ENCODE results near the gene HOXC9. TPM values are rescaled to one million over a fixed set of nuclear protein-coding genes. Genes with fewer than 3 reads are reported as not detected.

HOXC9 gene
- total RNA-seq, 4 donors from 2014 or later: 1.7 to 13.2 (median 1.9) TPM; not detected in 1

DNA sequence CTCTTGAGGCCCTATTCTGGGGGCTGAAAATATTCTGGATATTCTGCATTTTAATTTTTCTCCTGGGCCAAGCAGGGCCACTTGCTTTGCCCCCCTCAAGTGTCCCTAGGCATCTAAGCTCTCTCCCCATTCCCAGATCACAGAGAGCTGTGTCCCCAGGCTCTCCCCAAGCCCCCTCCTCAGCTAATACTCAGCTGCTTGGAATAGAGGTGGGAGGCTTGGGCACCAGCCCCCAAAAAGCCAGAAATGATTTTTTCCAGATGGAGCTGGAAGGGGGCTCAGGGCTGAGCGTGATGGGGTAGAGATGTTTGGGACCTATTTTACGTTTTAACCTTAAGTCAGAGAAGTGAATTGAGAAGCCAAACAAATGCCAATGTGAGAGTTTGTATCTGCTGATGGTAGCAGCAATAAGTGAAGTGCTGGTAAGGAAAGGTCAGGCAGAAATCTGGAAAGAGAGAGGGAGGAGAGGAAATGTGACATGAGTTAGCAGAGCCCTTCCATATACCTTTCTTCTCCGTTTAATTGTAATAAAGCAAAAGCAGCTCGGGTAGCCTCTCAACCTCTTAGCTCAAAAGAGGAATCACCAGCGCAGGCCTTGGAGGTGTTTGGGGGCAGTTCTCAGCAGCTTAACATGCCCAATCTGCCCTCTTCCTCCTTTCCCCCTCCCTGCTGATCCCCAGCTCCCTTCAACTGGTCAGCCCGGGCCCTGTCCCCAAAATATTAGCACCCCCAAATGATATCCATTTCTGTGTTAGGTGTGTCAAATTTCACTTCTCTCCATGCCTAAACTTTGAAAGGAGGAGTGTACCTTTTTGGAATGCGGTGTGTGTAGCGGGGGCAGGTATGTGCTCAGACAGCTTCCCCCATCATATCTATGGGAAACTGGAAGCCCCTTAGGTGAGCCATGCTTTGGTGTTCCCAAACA is 23.3 kb downstream of the HOXC9 start:
- H3K9me3 ChIP-seq: no peaks in the 10 kb centered on the region
- no peak for DNase-seq
- no peaks in the 10 kb centered on the region for H3K27me3 ChIP-seq
- H3K4me1 ChIP-seq: peaks cover 0 to 23% (median 0%) of the 10 kb centered on the region in 4 donors
- peak overlapping the region in 1 of 4 donors; percentile 14 for H3K4me3 ChIP-seq
- TF ChIP-seq, protein P1, sequence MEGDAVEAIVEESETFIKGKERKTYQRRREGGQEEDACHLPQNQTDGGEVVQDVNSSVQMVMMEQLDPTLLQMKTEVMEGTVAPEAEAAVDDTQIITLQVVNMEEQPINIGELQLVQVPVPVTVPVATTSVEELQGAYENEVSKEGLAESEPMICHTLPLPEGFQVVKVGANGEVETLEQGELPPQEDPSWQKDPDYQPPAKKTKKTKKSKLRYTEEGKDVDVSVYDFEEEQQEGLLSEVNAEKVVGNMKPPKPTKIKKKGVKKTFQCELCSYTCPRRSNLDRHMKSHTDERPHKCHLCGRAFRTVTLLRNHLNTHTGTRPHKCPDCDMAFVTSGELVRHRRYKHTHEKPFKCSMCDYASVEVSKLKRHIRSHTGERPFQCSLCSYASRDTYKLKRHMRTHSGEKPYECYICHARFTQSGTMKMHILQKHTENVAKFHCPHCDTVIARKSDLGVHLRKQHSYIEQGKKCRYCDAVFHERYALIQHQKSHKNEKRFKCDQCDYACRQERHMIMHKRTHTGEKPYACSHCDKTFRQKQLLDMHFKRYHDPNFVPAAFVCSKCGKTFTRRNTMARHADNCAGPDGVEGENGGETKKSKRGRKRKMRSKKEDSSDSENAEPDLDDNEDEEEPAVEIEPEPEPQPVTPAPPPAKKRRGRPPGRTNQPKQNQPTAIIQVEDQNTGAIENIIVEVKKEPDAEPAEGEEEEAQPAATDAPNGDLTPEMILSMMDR (IDR thresholded peaks at IDR 0.05): no peak
- no peak for TF ChIP-seq POLR2A (IDR thresholded peaks at IDR 0.05)
- peak overlapping the region in 3 of 4 donors; percentile 56 to 94 (median 63) for H3K27ac ChIP-seq
- H3K36me3 ChIP-seq: no peaks in the 10 kb centered on the region

DNA sequence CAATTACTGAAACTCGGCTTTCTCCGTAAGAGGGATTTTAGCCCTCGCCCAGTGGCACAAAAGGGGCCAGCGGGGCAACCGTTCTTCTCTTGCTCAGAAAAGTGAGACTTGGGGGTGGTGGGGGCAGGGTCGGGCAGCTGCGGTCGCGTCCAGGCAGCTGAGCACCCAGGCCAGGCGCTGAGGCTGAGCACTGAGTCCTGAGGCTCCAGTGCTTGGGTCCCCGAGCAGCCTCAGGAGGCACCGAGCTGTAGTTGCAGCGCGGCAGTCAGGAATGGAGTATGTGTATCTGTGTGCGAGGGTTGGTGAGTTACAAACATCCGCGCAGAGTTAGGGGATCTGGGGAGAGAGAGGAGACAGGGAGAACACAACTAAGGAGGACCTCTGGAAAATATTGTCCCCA is 24.2 kb downstream of the HOXC9 start:
- Histone ChIP-seq H3K27ac (peak overlapping the region in 3 of 4 donors; percentile 63 to 94 (median 65)), H3K4me3 (peak overlapping the region in 1 of 4 donors; percentile 33), H3K36me3 (no peaks in the 10 kb centered on the region), H3K4me1 (peaks cover 0 to 30% (median 0%) of the 10 kb centered on the region in 4 donors), H3K9me3 (no peaks in the 10 kb centered on the region), H3K27me3 (no peaks in the 10 kb centered on the region)
- TF ChIP-seq POLR2A (IDR thresholded peaks at IDR 0.05): no peak
- TF ChIP-seq, protein P1 (IDR thresholded peaks at IDR 0.05): no peak
- DNase-seq: peak in 1 of 3 donors; percentile 43

DNA sequence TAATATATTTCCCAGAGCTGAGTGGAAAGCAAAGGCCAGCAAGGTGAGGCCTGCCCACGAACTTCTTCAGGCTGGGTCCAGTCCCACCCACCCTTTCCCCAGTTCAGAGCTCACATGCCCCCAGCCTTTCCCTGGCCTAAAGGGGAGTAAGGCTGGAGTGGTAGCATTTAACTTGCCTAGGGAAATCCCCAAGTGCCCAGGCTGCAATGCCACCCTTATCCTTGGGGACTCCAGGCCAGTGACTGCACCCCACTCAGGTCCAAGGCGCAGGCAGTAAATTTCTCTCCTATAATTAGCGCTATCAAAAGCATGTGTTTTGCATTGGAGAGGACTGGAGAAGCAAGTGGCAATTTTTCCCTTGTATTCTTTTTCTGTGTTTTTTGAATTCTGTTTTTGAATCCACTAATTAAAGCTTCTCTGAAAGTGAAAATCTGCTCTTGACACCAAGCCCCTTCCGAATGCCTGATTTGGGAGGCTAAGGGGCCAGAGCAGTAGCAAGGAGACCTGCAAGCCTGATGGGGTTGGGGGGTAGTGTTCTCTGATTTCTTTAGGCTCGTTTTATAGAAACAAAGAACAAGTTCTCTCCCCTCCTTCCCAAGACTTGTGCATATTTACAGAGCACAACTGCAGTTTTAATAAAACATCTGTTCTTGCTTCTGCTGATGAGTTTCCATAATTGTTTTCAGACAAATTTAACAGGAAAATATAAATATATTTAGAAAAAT is 24.8 kb downstream of the HOXC9 start:
- DNase-seq: no peak
- H3K9me3 ChIP-seq: no peaks in the 10 kb centered on the region
- no peaks in the 10 kb centered on the region for H3K27me3 ChIP-seq
- H3K36me3 ChIP-seq: no peaks in the 10 kb centered on the region
- TF ChIP-seq, protein P1 (IDR thresholded peaks at IDR 0.05): no peak
- no peak for TF ChIP-seq POLR2A (IDR thresholded peaks at IDR 0.05)
- H3K4me3 ChIP-seq: peak overlapping the region in 1 of 4 donors; percentile 33
- peak overlapping the region in 3 of 4 donors; percentile 63 to 94 (median 65) for H3K27ac ChIP-seq
- peaks cover 0 to 30% (median 0%) of the 10 kb centered on the region in 4 donors for H3K4me1 ChIP-seq

DNA sequence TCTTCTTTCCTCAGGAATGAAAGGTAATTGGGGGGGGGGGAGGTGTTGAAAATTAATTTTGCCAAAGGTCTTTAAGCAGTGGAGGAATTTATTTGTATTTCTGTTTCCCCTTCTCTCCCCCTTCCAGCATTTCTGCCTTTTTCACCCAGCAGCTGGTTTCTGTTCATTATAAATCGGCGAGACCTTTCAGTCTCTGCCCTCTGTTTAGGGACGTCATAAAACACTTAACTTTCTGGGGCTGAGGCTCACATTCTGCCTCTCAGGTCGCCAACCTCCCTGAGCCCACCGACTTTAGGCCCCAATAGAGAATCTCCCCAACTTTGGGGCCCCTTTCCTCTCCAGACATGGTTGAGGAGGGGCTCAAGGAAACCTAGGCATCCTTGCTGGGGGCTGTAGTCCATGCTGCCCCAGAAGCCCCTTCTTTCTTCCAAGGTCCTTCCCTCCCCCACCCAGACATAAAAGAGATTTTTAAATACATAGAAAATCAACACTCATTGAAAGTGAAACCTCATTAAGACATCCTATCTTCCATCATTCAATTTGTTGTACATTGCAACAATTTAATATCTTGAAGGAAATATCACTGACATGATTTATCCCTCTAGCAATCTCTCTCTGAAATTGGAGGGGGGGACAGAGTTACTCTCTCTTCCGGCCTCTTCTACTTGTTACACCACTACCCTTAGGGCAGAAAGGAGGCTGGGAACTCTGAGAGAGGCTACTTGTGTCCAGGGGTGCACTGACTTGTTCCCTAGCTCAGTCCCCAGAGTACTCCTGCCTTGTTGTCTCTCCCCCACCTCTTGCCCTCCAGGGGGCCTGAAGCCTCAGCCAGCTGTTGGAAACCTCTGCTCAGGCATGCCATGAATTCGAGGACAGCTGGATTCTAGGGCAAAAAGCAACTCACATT is 25.8 kb downstream of the HOXC9 start:
- no peaks in the 10 kb centered on the region for H3K36me3 ChIP-seq
- no peak for DNase-seq
- H3K4me1 ChIP-seq: peaks cover 0 to 30% (median 0%) of the 10 kb centered on the region in 4 donors
- peak overlapping the region in 1 of 4 donors; percentile 22 for H3K4me3 ChIP-seq
- no peaks in the 10 kb centered on the region for H3K9me3 ChIP-seq
- peaks cover 0 to 3% of the 10 kb centered on the region in 2 donors for H3K27me3 ChIP-seq
- TF ChIP-seq, protein P1 (IDR thresholded peaks at IDR 0.05): no peak
- H3K27ac ChIP-seq: peak overlapping the region in 3 of 4 donors; percentile 43 to 94 (median 47)
